DOHH2 (cell line): ENCODE results near the gene IFI27.
"Not testable (repeated sequence)": the region's sequence is repeated elsewhere in the genome, so short reads cannot be mapped to it uniquely, and the experiment has no call there.

Experiments
- H3F3A ChIP-seq: fragments of 200-600 bp; sonication (generic), shearing (Covaris generic); 2 replicates; pipeline ENCODE4 v1.6.0; 2016; ENCODE audit warnings: antibody characterized with exemption, mild to moderate bottlenecking; ENCODE audit not compliant: control insufficient read depth, insufficient read depth
- H3K27ac ChIP-seq: fragments of 200-600 bp; sonication (generic); 2 replicates; pipeline ENCODE4 v1.5.1; 2014; ENCODE audit warnings: low read depth, mild to moderate bottlenecking, low read length, moderate library complexity
- H3K27me3 ChIP-seq: fragments of 200-600 bp; sonication (generic); 2 replicates; pipeline ENCODE4 v1.6.1; 2014; ENCODE audit warnings: mild to moderate bottlenecking, low read length, mixed read lengths; ENCODE audit not compliant: control insufficient read depth
- H3K36me3 ChIP-seq: fragments of 200-600 bp; sonication (generic); 2 replicates; pipeline ENCODE4 v1.6.1; 2014; ENCODE audit warnings: mild to moderate bottlenecking, low read length, moderate library complexity, mixed read lengths; ENCODE audit not compliant: control insufficient read depth
- H3K4me1 ChIP-seq: fragments of 200-600 bp; sonication (generic); 2 replicates; pipeline ENCODE4 v1.6.1; 2014; ENCODE audit warnings: mild to moderate bottlenecking, low read length, mixed read lengths; ENCODE audit not compliant: control insufficient read depth
- H3K4me2 ChIP-seq: fragments of 200-600 bp; sonication (generic); 2 replicates; pipeline ENCODE4 v1.6.0; 2014; ENCODE audit warnings: mild to moderate bottlenecking, low read length, moderate library complexity
- H3K4me3 ChIP-seq: fragments of 200-600 bp; sonication (generic); 2 replicates; pipeline ENCODE4 v1.5.1; 2014; ENCODE audit warnings: mild to moderate bottlenecking, low read length, mixed read lengths
- H3K79me2 ChIP-seq: fragments of 200-600 bp; sonication (generic); 2 replicates; pipeline ENCODE4 v1.6.1; 2014; ENCODE audit warnings: mild to moderate bottlenecking, low read length, mixed read lengths; ENCODE audit not compliant: control insufficient read depth
- H3K9me2 ChIP-seq: fragments of 200-600 bp; sonication (generic); replicated peaks from 2 replicates; pipeline ENCODE4 v1.6.1; 2014; ENCODE audit warnings: mild to moderate bottlenecking, low read length, mixed read lengths; ENCODE audit not compliant: control insufficient read depth
- H3K9me3 ChIP-seq: fragments of 200-600 bp; sonication (generic); 2 replicates; pipeline ENCODE4 v1.6.1; 2014; ENCODE audit warnings: antibody characterized with exemption, low read length, mixed read lengths; ENCODE audit not compliant: control insufficient read depth, insufficient read depth
- H4K20me1 ChIP-seq: fragments of 200-600 bp; sonication (generic); 2 replicates; pipeline ENCODE4 v1.6.0; 2014; ENCODE audit warnings: low read depth, mild to moderate bottlenecking, antibody characterized with exemption, low read length, moderate library complexity; ENCODE audit not compliant: control insufficient read depth, insufficient read depth
- EZH2phosphoT487 ChIP-seq: fragments of 200-600 bp; sonication (generic); IDR thresholded peaks from 2 replicates; pipeline ENCODE4 v1.6.1; 2017; ENCODE audit warnings: borderline replicate concordance, mild to moderate bottlenecking, antibody characterized with exemption, low read length, moderate library complexity, mixed read lengths
- TF ChIP-seq, protein P1 (sequence below): fragments of 200-600 bp; sonication (generic); IDR thresholded peaks from one replicate; pipeline ENCODE4 v1.5.1; 2014; ENCODE audit warnings: antibody characterized with exemption, mild to moderate bottlenecking, low read depth, low read length; ENCODE audit not compliant: poor library complexity, severe bottlenecking

IFI27 gene

DNA sequence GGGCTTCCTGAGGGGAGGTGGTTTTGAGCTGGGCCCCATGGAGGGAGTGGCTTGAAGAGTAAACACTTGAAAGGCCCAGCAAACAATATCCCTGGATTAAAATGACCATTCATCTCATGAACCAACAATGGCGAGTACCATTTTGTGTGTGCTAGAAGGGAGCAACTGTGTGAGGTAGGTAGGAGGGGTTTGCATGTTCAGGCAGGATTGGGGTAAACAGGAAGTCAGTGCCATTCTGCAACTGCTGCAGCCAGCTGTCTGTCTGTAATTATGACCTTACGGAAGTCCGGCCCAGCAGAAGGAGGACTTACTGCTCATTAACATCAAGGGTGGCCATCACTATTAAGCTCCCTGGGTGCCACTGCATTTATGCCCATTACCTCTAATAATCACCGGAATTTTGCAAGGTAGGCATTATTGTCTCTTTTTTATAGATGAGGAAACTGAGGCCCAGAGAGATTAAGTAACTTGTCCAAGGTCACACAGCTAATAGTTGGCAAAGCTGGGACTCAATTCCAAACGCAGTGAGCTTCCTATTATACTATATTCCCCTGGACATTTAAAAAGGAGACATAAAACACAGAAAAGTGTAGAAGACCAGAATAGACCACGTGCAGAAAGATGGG is 35.5 kb downstream of the IFI27 start:
- Histone ChIP-seq H3K36me3 (no peaks in the 10 kb centered on the region), H3F3A (no peaks in the 10 kb centered on the region), H3K4me2 (no peak overlapping the region), H3K79me2 (no peaks in the 10 kb centered on the region), H3K27ac (no peak overlapping the region), H3K9me2 (no peaks in the 10 kb centered on the region), H3K9me3 (no peaks in the 10 kb centered on the region), H4K20me1 (no peaks in the 10 kb centered on the region), H3K4me3 (no peak overlapping the region), H3K27me3 (no peaks in the 10 kb centered on the region), H3K4me1 (peaks cover 13% of the 10 kb centered on the region)
- no peak for TF ChIP-seq EZH2phosphoT487
- TF ChIP-seq, protein P1, sequence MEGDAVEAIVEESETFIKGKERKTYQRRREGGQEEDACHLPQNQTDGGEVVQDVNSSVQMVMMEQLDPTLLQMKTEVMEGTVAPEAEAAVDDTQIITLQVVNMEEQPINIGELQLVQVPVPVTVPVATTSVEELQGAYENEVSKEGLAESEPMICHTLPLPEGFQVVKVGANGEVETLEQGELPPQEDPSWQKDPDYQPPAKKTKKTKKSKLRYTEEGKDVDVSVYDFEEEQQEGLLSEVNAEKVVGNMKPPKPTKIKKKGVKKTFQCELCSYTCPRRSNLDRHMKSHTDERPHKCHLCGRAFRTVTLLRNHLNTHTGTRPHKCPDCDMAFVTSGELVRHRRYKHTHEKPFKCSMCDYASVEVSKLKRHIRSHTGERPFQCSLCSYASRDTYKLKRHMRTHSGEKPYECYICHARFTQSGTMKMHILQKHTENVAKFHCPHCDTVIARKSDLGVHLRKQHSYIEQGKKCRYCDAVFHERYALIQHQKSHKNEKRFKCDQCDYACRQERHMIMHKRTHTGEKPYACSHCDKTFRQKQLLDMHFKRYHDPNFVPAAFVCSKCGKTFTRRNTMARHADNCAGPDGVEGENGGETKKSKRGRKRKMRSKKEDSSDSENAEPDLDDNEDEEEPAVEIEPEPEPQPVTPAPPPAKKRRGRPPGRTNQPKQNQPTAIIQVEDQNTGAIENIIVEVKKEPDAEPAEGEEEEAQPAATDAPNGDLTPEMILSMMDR: no peak

DNA sequence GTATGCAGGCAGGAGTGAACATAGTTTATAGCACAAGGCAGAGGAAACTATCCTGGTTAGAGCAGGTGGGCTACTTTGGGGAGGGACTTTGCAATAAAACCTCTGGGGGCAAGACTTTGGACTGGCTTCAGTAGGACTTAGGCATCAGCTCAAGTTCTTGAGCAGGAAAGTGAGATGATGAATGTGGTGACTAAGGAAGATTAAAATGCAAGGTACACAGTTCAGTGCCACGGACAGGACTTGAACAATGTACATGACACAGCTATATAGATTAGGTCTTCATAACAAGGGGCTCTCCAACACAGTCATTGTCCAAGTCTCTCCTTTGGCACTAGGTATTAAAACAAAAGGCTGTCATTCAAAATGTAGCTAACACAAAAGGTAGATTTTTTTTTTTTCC is 42.1 kb downstream of the IFI27 start:
- Histone ChIP-seq H4K20me1 (no peaks in the 10 kb centered on the region), H3K9me3 (no peaks in the 10 kb centered on the region), H3F3A (no peaks in the 10 kb centered on the region)

GRCh38 chr14:94153750-94154342 is 43.3 kb downstream of the IFI27 start:
- H3K9me3 ChIP-seq: no peaks in the 10 kb centered on the region
- no peaks in the 10 kb centered on the region for H3F3A ChIP-seq
- no peaks in the 10 kb centered on the region for H3K9me2 ChIP-seq
- no peak overlapping the region for H3K4me2 ChIP-seq
- no peaks in the 10 kb centered on the region for H4K20me1 ChIP-seq
- no peak overlapping the region for H3K27ac ChIP-seq
- no peak overlapping the region for H3K4me3 ChIP-seq
- H3K79me2 ChIP-seq: no peaks in the 10 kb centered on the region
- no peaks in the 10 kb centered on the region for H3K36me3 ChIP-seq
- H3K4me1 ChIP-seq: no peaks in the 10 kb centered on the region
- peaks cover 15% of the 10 kb centered on the region; the same call in 1 of the 2 replicates for H3K27me3 ChIP-seq
- TF ChIP-seq EZH2phosphoT487: no peak
- TF ChIP-seq, protein P1: no peak

More for the DNA sequence above, 42.1 kb downstream of the IFI27 start:
- H3K36me3 ChIP-seq: no peaks in the 10 kb centered on the region
- no peaks in the 10 kb centered on the region for H3K4me1 ChIP-seq
- no peak overlapping the region for H3K27ac ChIP-seq
- H3K4me2 ChIP-seq: no peak overlapping the region
- H3K4me3 ChIP-seq: no peak overlapping the region
- no peaks in the 10 kb centered on the region for H3K79me2 ChIP-seq
- TF ChIP-seq, protein P1: no peak
- TF ChIP-seq EZH2phosphoT487: no peak
- no peaks in the 10 kb centered on the region for H3K9me2 ChIP-seq
- H3K27me3 ChIP-seq: peaks cover 7% of the 10 kb centered on the region; the same call in 1 of the 2 replicates

- H3K27ac ChIP-seq, H3K9me3 ChIP-seq, H3K79me2 ChIP-seq, H3K36me3 ChIP-seq, H3K4me1 ChIP-seq, H4K20me1 ChIP-seq, H3F3A ChIP-seq, H3K9me2 ChIP-seq, H3K4me3 ChIP-seq, H3K4me2 ChIP-seq: not testable (repeated sequence)
- peaks cover 20% of the 10 kb centered on the region; the same call in 1 of the 2 replicates for H3K27me3 ChIP-seq
These were observed 45.6 kb downstream of the IFI27 start for GRCh38 chr14:94156143-94156542.
